HEK293 (cell line): Measurements from ENCODE around the gene BBC3.
A peak's percentile ranks its signal among the peaks of the same experiment; 100 is the strongest.

Experiments used
- BCL6B ChIP-seq: fragments of 450-650 bp; formaldehyde crosslinking; IDR thresholded peaks from 2 replicates; pipeline ENCODE4 v1.5.1; 2017; ENCODE audit warnings: missing biosample characterization, missing genetic modification characterization
- EGR2 ChIP-seq: fragments of 450-650 bp; formaldehyde crosslinking; IDR thresholded peaks from 2 replicates; pipeline ENCODE4 v1.5.1; 2016; ENCODE audit warnings: low read depth, missing biosample characterization, missing genetic modification characterization
- GLI4 ChIP-seq: fragments of 450-650 bp; formaldehyde crosslinking; IDR thresholded peaks from 2 replicates; pipeline ENCODE4 v1.5.1; 2016; ENCODE audit warnings: missing biosample characterization, missing genetic modification characterization
- HIC1 ChIP-seq: fragments of 450-650 bp; formaldehyde crosslinking; IDR thresholded peaks from 2 replicates; pipeline ENCODE4 v1.5.1; 2016; ENCODE audit warnings: missing biosample characterization, missing genetic modification characterization
- KLF1 ChIP-seq: fragments of 450-650 bp; formaldehyde crosslinking; IDR thresholded peaks from 2 replicates; pipeline ENCODE4 v1.5.1; 2016; ENCODE audit warnings: missing biosample characterization, missing genetic modification characterization
- KLF16 ChIP-seq: fragments of 450-650 bp; formaldehyde crosslinking; IDR thresholded peaks from 2 replicates; pipeline ENCODE4 v1.5.1; 2017; ENCODE audit warnings: missing biosample characterization, missing genetic modification characterization
- KLF7 ChIP-seq: fragments of 450-650 bp; formaldehyde crosslinking; IDR thresholded peaks from 2 replicates; pipeline ENCODE4 v1.5.1; 2016; ENCODE audit warnings: missing biosample characterization, missing genetic modification characterization, borderline replicate concordance
- KLF9 ChIP-seq: fragments of 450-650 bp; formaldehyde crosslinking; IDR thresholded peaks from 2 replicates; pipeline ENCODE4 v1.5.1; 2016; ENCODE audit warnings: missing biosample characterization, missing genetic modification characterization, low read depth
- TRIM28 ChIP-seq: IDR thresholded peaks from 2 replicates; pipeline ENCODE4 v1.6.1; 2011; ENCODE audit warnings: low read length, control low read depth, borderline replicate concordance
- ZBTB17 ChIP-seq: fragments of 450-650 bp; formaldehyde crosslinking; IDR thresholded peaks from 2 replicates; pipeline ENCODE4 v1.5.1; 2016; ENCODE audit warnings: missing biosample characterization, missing genetic modification characterization
- ZBTB21 ChIP-seq: fragments of 450-650 bp; formaldehyde crosslinking; IDR thresholded peaks from 2 replicates; pipeline ENCODE4 v1.5.1; 2017; ENCODE audit warnings: missing biosample characterization, missing genetic modification characterization
- ZBTB7A ChIP-seq: fragments of 450-650 bp; formaldehyde crosslinking; IDR thresholded peaks from 2 replicates; pipeline ENCODE4 v1.5.1; 2016; ENCODE audit warnings: low read depth, missing biosample characterization, missing genetic modification characterization
- ZFP37 ChIP-seq: fragments of 450-650 bp; formaldehyde crosslinking; IDR thresholded peaks from 2 replicates; pipeline ENCODE4 v1.5.1; 2016; ENCODE audit warnings: missing biosample characterization, missing genetic modification characterization
- ZNF501 ChIP-seq: fragments of 450-650 bp; formaldehyde crosslinking; IDR thresholded peaks from 2 replicates; pipeline ENCODE4 v1.5.1; 2016; ENCODE audit warnings: missing biosample characterization, missing genetic modification characterization
- ZNF514 ChIP-seq: fragments of 450-650 bp; formaldehyde crosslinking; IDR thresholded peaks from 2 replicates; pipeline ENCODE4 v1.5.1; 2016; ENCODE audit warnings: missing biosample characterization, missing genetic modification characterization
- ZNF777 ChIP-seq: fragments of 450-650 bp; formaldehyde crosslinking; IDR thresholded peaks from 2 replicates; pipeline ENCODE4 v1.5.1; 2017; ENCODE audit warnings: missing biosample characterization, missing genetic modification characterization, borderline replicate concordance
- ZNF843 ChIP-seq: fragments of 450-650 bp; formaldehyde crosslinking; IDR thresholded peaks from 2 replicates; pipeline ENCODE4 v1.5.1; 2016; ENCODE audit warnings: missing biosample characterization, missing genetic modification characterization
- ZSCAN23 ChIP-seq: fragments of 450-650 bp; formaldehyde crosslinking; IDR thresholded peaks from 2 replicates; pipeline ENCODE4 v1.5.1; 2016; ENCODE audit warnings: missing biosample characterization, missing genetic modification characterization
- ZSCAN5A ChIP-seq: fragments of 450-650 bp; formaldehyde crosslinking; IDR thresholded peaks from 2 replicates; pipeline ENCODE4 v1.5.1; 2016; ENCODE audit warnings: missing biosample characterization, missing genetic modification characterization
- ZXDB ChIP-seq: fragments of 450-650 bp; formaldehyde crosslinking; IDR thresholded peaks from 2 replicates; pipeline ENCODE4 v1.5.1; 2016; ENCODE audit warnings: missing biosample characterization, missing genetic modification characterization
- TF ChIP-seq, protein P1 (sequence below): fragments of 450-650 bp; formaldehyde crosslinking; conservative IDR thresholded peaks from 2 replicates; pipeline ENCODE4 v1.5.1; 2016; ENCODE audit warnings: low read depth, missing biosample characterization, missing genetic modification characterization
- TF ChIP-seq, protein P2 (sequence below): fragments of 450-650 bp; formaldehyde crosslinking; IDR thresholded peaks from 2 replicates; pipeline ENCODE4 v1.5.1; 2016; ENCODE audit warnings: missing biosample characterization, missing genetic modification characterization
- TF ChIP-seq, protein P3 (sequence below): fragments of 450-650 bp; formaldehyde crosslinking; IDR thresholded peaks from 2 replicates; pipeline ENCODE4 v1.5.1; 2016; ENCODE audit warnings: missing biosample characterization, missing genetic modification characterization
- TF ChIP-seq, protein P4 (sequence below): fragments of 450-650 bp; formaldehyde crosslinking; IDR thresholded peaks from 2 replicates; pipeline ENCODE4 v1.5.1; 2016; ENCODE audit warnings: missing biosample characterization, missing genetic modification characterization

The BBC3 gene

DNA sequence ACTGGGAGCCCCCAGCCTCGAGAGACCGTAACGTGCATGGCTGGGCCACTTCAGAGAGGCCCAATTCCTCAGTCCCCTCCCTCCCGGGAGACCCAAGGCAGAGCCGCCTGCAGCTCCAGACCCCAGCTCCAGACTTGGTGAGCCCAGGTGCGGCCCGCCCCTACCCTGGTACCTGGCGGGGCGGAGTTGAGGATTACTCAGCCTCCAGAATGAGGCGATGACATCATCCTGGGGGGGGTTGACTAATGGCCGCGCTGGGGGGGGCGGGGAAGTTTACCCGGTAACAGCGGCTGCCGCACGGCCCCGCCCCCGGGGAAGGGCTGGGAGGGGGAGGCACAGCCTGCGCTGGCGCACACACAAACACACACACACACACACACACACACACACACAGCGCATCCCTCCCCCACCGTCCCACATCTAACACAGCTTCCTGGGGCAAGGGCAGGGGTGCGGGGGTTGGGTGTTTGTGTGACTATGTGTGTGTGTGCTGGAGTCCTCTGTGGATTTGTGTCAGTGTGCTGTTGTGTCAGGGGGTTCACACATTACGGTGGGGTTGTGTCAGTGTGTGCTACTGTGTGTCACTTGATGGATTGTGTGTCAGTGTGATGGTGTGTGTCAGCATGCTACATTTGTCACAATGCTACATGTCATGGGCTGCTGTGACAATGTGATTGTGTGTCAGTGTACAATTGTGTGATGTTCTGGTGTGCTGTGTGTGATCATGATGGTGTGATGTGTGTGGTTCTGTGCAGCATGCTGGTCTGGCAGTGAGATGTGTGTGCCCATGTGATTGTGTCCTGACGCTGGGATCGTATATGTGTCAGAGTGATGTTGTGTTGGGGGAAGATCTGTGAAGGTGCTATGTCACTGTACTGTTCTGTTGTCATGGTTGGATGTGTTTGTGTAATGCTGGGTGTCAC is 10.3 kb upstream of the BBC3 start (continued):
- TF ChIP-seq ZNF501 (tag by site-specific recombination) (peak; percentile 62), ZSCAN23 (0 out of 2 replicates have a peak, but pooled peaks have one; percentile 18), ZNF843 (0 out of 2 replicates have a peak, but pooled peaks have one; percentile 39), KLF1 (tag by site-specific recombination) (peak; percentile 79), KLF9 (peak; percentile 96), GLI4 (peak; percentile 65; the same call in 1 of the 2 replicates), TRIM28 (no peak), ZBTB7A (tag by site-specific recombination) (0 out of 2 replicates have a peak, but pooled peaks have one; percentile 8), ZXDB (peak; percentile 86), ZFP37 (tag by site-specific recombination) (peak; percentile 90), EGR2 (tag by site-specific recombination) (peak; percentile 90), ZNF777 (tag by site-specific recombination) (peak; percentile 48), ZBTB17 (tag by site-specific recombination) (peak; percentile 42), HIC1 (peak; percentile 79), KLF16 (peak; percentile 94), BCL6B (tag by site-specific recombination) (no peak), ZSCAN5A (tag by site-specific recombination) (0 out of 2 replicates have a peak, but pooled peaks have one; percentile 11), ZBTB21 (peak; percentile 59; the same call in 1 of the 2 replicates), KLF7 (tag by site-specific recombination) (peak; percentile 43; the same call in 1 of the 2 replicates), ZNF514 (tag by site-specific recombination) (no peak)
- TF ChIP-seq, protein P1, sequence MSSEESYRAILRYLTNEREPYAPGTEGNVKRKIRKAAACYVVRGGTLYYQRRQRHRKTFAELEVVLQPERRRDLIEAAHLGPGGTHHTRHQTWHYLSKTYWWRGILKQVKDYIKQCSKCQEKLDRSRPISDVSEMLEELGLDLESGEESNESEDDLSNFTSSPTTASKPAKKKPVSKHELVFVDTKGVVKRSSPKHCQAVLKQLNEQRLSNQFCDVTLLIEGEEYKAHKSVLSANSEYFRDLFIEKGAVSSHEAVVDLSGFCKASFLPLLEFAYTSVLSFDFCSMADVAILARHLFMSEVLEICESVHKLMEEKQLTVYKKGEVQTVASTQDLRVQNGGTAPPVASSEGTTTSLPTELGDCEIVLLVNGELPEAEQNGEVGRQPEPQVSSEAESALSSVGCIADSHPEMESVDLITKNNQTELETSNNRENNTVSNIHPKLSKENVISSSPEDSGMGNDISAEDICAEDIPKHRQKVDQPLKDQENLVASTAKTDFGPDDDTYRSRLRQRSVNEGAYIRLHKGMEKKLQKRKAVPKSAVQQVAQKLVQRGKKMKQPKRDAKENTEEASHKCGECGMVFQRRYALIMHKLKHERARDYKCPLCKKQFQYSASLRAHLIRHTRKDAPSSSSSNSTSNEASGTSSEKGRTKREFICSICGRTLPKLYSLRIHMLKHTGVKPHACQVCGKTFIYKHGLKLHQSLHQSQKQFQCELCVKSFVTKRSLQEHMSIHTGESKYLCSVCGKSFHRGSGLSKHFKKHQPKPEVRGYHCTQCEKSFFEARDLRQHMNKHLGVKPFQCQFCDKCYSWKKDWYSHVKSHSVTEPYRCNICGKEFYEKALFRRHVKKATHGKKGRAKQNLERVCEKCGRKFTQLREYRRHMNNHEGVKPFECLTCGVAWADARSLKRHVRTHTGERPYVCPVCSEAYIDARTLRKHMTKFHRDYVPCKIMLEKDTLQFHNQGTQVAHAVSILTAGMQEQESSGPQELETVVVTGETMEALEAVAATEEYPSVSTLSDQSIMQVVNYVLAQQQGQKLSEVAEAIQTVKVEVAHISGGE (tag by site-specific recombination): peak; percentile 32; the same call in 1 of the 2 replicates
- TF ChIP-seq, protein P2, sequence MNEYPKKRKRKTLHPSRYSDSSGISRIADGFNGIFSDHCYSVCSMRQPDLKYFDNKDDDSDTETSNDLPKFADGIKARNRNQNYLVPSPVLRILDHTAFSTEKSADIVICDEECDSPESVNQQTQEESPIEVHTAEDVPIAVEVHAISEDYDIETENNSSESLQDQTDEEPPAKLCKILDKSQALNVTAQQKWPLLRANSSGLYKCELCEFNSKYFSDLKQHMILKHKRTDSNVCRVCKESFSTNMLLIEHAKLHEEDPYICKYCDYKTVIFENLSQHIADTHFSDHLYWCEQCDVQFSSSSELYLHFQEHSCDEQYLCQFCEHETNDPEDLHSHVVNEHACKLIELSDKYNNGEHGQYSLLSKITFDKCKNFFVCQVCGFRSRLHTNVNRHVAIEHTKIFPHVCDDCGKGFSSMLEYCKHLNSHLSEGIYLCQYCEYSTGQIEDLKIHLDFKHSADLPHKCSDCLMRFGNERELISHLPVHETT (tag by site-specific recombination): peak; percentile 74; the same call in 1 of the 2 replicates
- TF ChIP-seq, protein P3, sequence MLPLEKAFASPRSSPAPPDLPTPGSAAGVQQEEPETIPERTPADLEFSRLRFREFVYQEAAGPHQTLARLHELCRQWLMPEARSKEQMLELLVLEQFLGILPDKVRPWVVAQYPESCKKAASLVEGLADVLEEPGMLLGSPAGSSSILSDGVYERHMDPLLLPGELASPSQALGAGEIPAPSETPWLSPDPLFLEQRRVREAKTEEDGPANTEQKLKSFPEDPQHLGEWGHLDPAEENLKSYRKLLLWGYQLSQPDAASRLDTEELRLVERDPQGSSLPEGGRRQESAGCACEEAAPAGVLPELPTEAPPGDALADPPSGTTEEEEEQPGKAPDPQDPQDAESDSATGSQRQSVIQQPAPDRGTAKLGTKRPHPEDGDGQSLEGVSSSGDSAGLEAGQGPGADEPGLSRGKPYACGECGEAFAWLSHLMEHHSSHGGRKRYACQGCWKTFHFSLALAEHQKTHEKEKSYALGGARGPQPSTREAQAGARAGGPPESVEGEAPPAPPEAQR (tag by site-specific recombination): peak; percentile 49; the same call in 1 of the 2 replicates
- TF ChIP-seq, protein P4, sequence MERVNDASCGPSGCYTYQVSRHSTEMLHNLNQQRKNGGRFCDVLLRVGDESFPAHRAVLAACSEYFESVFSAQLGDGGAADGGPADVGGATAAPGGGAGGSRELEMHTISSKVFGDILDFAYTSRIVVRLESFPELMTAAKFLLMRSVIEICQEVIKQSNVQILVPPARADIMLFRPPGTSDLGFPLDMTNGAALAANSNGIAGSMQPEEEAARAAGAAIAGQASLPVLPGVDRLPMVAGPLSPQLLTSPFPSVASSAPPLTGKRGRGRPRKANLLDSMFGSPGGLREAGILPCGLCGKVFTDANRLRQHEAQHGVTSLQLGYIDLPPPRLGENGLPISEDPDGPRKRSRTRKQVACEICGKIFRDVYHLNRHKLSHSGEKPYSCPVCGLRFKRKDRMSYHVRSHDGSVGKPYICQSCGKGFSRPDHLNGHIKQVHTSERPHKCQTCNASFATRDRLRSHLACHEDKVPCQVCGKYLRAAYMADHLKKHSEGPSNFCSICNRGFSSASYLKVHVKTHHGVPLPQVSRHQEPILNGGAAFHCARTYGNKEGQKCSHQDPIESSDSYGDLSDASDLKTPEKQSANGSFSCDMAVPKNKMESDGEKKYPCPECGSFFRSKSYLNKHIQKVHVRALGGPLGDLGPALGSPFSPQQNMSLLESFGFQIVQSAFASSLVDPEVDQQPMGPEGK (tag by site-specific recombination): peak; percentile 98
